Adrenal gland (tissue), 5 donors: ENCODE measurements around the gene SCGN.
"Not testable (repeated sequence)": the region's sequence is repeated elsewhere in the genome, so short reads cannot be mapped to it uniquely, and the experiment has no call there.

Source experiments
- CTCF ChIP-seq, 6 experiments: fragments of 450-650 bp in 4 of 6; fragments of 200-600 bp in 2 of 6; sonication (generic) in 1 of 6; IDR thresholded peaks; 1 replicate in 5 of 6; 2 replicates in 1 of 6; pipeline versions ENCODE4 v1.5.1 to v1.8.0; 2016 to 2021; ENCODE audit warnings: antibody characterized with exemption in 6 of 6, mild to moderate bottlenecking in 2 of 6, moderate library complexity in 1 of 6
- POLR2A ChIP-seq, 2 donors: fragments of 450-650 bp; IDR thresholded peaks; one replicate each; pipeline ENCODE4 v1.6.1; 2017; ENCODE audit warnings: antibody characterized with exemption in 2 of 2, mild to moderate bottlenecking in 2 of 2, moderate library complexity in 1 of 2
- donor health status: DM: no; HTN: no; CAD: no.

DNA sequence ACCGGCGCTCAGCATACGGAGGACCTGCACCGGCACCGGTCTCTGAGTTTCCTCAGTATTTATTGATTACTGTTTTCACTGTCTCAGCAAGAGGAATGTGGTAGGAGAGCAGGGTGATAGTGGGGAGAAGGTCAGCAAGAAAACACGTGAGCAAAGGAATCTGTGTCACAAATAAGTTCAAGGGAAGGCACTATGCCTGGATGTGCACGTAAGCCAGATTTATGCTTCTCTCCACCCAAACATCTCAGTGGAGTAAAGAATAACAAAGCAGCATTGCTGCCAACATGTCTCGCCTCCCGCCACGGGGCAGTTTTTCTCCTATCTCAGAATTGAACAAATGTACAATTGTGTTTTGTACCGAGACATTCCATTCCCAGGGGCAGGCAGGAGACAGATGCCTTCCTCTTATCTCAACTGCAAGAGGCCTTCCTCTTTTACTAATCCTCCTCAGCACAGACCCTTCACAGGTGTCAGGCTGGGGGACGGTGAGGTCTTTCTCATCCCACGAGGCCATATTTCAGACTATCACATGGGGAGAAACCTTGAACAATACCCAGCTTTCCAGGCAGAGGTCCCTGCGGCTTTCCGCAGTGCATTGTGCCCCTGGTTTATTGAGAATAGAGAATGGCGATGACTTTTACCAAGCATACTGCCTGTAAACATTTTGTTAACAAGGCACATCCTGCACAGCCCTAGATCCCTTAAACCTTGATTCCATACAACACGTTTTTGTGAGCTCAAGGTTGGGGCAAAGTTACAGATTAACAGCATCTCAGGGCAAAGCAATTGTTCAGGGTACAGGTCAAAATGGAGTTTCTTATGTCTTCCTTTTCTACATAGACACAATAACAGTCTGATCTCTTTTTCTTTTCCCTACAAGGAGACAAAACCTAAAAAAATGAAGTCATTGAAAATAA, 96.8 kb downstream of the SCGN start:
- not testable (repeated sequence) for TF ChIP-seq CTCF, POLR2A (IDR thresholded peaks at IDR 0.05)
